SK-N-SH treated with all-trans-retinoic acid at 6 μM for 48 hours (cell line): Measurements from ENCODE around the gene SLC39A13.

Experiments used
- ARNTL ChIP-seq: fragments of 450-650 bp; formaldehyde crosslinking; IDR thresholded peaks from 2 replicates; pipeline ENCODE4 v1.5.0; 2020; ENCODE audit warnings: low read depth, mild to moderate bottlenecking, moderate library complexity, borderline replicate concordance
- BACH2 ChIP-seq: fragments of 250-450 bp; sonication (Bioruptor Pico); IDR thresholded peaks from 2 replicates; pipeline ENCODE4 v1.9.0; 2021; ENCODE audit warnings: mild to moderate bottlenecking, borderline replicate concordance
- CSDC2 ChIP-seq: fragments of 250-450 bp; sonication (Bioruptor Pico); IDR thresholded peaks from 2 replicates; pipeline ENCODE4 v1.5.0; 2020; ENCODE audit warnings: mild to moderate bottlenecking, moderate library complexity
- CSRNP3 ChIP-seq: fragments of 250-450 bp; sonication (Bioruptor Pico); IDR thresholded peaks from 2 replicates; pipeline ENCODE4 v1.5.1; 2021; ENCODE audit warnings: mild to moderate bottlenecking, moderate library complexity
- ISL1 ChIP-seq: fragments of 250-450 bp; sonication (Bioruptor Pico); IDR thresholded peaks from 2 replicates; pipeline ENCODE4 v2.1.2; 2022; ENCODE audit warnings: mild to moderate bottlenecking, moderate library complexity
- PATZ1 ChIP-seq: fragments of 250-450 bp; sonication (Bioruptor Pico); IDR thresholded peaks from 2 replicates; pipeline ENCODE4 v1.8.0; 2020; ENCODE audit warnings: mild to moderate bottlenecking, moderate library complexity, borderline replicate concordance
- POU6F1 ChIP-seq: fragments of 250-450 bp; sonication (Bioruptor Pico); IDR thresholded peaks from 2 replicates; pipeline ENCODE4 v1.8.0; 2021; ENCODE audit warnings: low read depth, mild to moderate bottlenecking, moderate library complexity, borderline replicate concordance
- PPARA ChIP-seq: fragments of 250-450 bp; sonication (Bioruptor Pico); IDR thresholded peaks from 2 replicates; pipeline ENCODE4 v1.5.0; 2020; ENCODE audit warnings: mild to moderate bottlenecking, borderline replicate concordance
- RARB ChIP-seq: fragments of 250-450 bp; sonication (Bioruptor Pico); IDR thresholded peaks from 2 replicates; pipeline ENCODE4 v1.8.0; 2021; ENCODE audit warnings: mild to moderate bottlenecking, moderate library complexity
- TCF4 ChIP-seq: fragments of 250-450 bp; sonication (Bioruptor Pico); IDR thresholded peaks from 2 replicates; pipeline ENCODE4 v1.8.0; 2021; ENCODE audit warnings: mild to moderate bottlenecking, moderate library complexity, borderline replicate concordance
- TOX ChIP-seq: fragments of 250-450 bp; sonication (Bioruptor Pico); IDR thresholded peaks from 2 replicates; pipeline ENCODE4 v1.8.0; 2021; ENCODE audit warnings: mild to moderate bottlenecking, moderate library complexity, borderline replicate concordance
- ZFP3 ChIP-seq: fragments of 250-450 bp; sonication (Bioruptor Pico); IDR thresholded peaks from 2 replicates; pipeline ENCODE4 v1.5.0; 2020; ENCODE audit warnings: mild to moderate bottlenecking, moderate library complexity
- ZNF70 ChIP-seq: fragments of 450-650 bp; formaldehyde crosslinking; IDR thresholded peaks from 2 replicates; pipeline ENCODE4 v1.5.0; 2020; ENCODE audit warnings: mild to moderate bottlenecking, moderate library complexity
- ZNF8 ChIP-seq: fragments of 450-650 bp; formaldehyde crosslinking; IDR thresholded peaks from 2 replicates; pipeline ENCODE4 v1.5.0; 2020; ENCODE audit warnings: mild to moderate bottlenecking, moderate library complexity

GRCh38 chr11:47403571-47403970 is 4.8 kb upstream of the SLC39A13 start:
- TF ChIP-seq ISL1 (CRISPR knock-in tag), result no peak
- TF ChIP-seq PPARA (CRISPR knock-in tag), result no peak
- no peak for TF ChIP-seq ZNF70
- no peak for TF ChIP-seq TCF4 (CRISPR knock-in tag)
- no peak for TF ChIP-seq PATZ1 (CRISPR knock-in tag)
- no peak for TF ChIP-seq BACH2
- TF ChIP-seq ARNTL, result no peak
- no peak for TF ChIP-seq ZFP3 (CRISPR knock-in tag)
- TF ChIP-seq POU6F1 (CRISPR knock-in tag), result no peak
- TF ChIP-seq ZNF8, result no peak
- TF ChIP-seq RARB, result no peak
- no peak for TF ChIP-seq CSRNP3 (CRISPR knock-in tag)
- TF ChIP-seq TOX (CRISPR knock-in tag), result no peak
- no peak for TF ChIP-seq CSDC2 (CRISPR knock-in tag)
